Endometrial microvascular endothelial cells (primary cell): ENCODE measurements around the gene CCNC. TPM values are rescaled to one million over a fixed set of nuclear protein-coding genes. Genes with fewer than 3 reads are reported as not detected.

Experiments
- total RNA-seq: library from RNA; depleted of rRNA; stranded (reverse); fragments of >200 nt; gene quantifications from one replicate; pipeline ENCODE4 v1.2.3, GENCODE V29; 2015; ENCODE audit errors: inconsistent ontology term

Gene CCNC
- total RNA-seq, 1 donor from 2014 or later: 90.8 TPM

Other genes with a start within 250 kb of the CCNC start
- 1.0 TPM for gene FAXC, start 219.0 kb downstream of the CCNC start, total RNA-seq
- gene COQ3, start 174.5 kb downstream of the CCNC start, total RNA-seq: 12.8 TPM
- gene PNISR, start 143.4 kb downstream of the CCNC start, total RNA-seq: 23.5 TPM
- gene USP45, start 53.2 kb downstream of the CCNC start, total RNA-seq: 21.3 TPM
- not detected for gene PRDM13, start 38.2 kb upstream of the CCNC start, total RNA-seq